ENCODE measurements around the gene KCNJ10. TPM values are rescaled to one million over a fixed set of nuclear protein-coding genes. Genes with fewer than 3 reads are reported as not detected.

The KCNJ10 gene
- total and polyA plus RNA-seq, 2 of the 13 experiments (the other 11 are each of a cell fraction or from before 2014, with no cell fraction given), result 4.4 to 10.3 TPM

GRCh38 chr1:160052936-160053335, 17.0 kb downstream of the KCNJ10 start (continued):
- TF ChIP-seq SUZ12 (IDR thresholded peaks at IDR 0.05; ENCODE audit: low read depth, low read length), result no peak
- TF ChIP-seq GABPB1 (CRISPR knock-in tag; IDR thresholded peaks at IDR 0.05), result no peak
- no peak for TF ChIP-seq MXI1 (IDR thresholded peaks at IDR 0.05; ENCODE audit: borderline replicate concordance, low read depth, low read length)
- 0 out of 2 replicates have a peak, but pooled peaks have one; percentile 38 for TF ChIP-seq ZBTB46 (CRISPR knock-in tag; IDR thresholded peaks at IDR 0.05; ENCODE audit: borderline replicate concordance)
- TF ChIP-seq POGZ (CRISPR knock-in tag; IDR thresholded peaks at IDR 0.05), result no peak
- no peak for TF ChIP-seq DMAP1 (CRISPR knock-in tag; IDR thresholded peaks at IDR 0.05)
- TF ChIP-seq ELF3 (CRISPR knock-in tag; IDR thresholded peaks at IDR 0.05), result 0 out of 2 replicates have a peak, but pooled peaks have one; percentile 19
- TF ChIP-seq ZFP41 (CRISPR knock-in tag; IDR thresholded peaks at IDR 0.05; ENCODE audit: borderline replicate concordance), result no peak
- TF ChIP-seq PCBP1 (IDR thresholded peaks at IDR 0.05; ENCODE audit: borderline replicate concordance, low read depth, low read length), result no peak

GRCh38 chr1:160050619-160051018, 19.3 kb downstream of the KCNJ10 start:
- FAIRE-seq, result no peak
- Histone ChIP-seq H2AFZ (ENCODE audit: low read length) (no peak overlapping the region), H3K9me3 (ENCODE audit: low read length) (no peaks in the 10 kb centered on the region), H3K27ac (ENCODE audit: extremely low read length, insufficient read depth, low read length) (no peak overlapping the region), H4K20me1 (ENCODE audit: insufficient read depth, low read length) (no peaks in the 10 kb centered on the region), H3K27me3 (ENCODE audit: control insufficient read depth in 1 of 2, insufficient read depth in 2 of 2, low read length in 2 of 2) (no peaks in the 10 kb centered on the region), H3K4me1 (ENCODE audit: insufficient read depth, low read length) (peaks cover 97% of the 10 kb centered on the region), H3K4me2 (ENCODE audit: low read depth, low read length) (no peak overlapping the region), H3K9ac (ENCODE audit: insufficient read depth, low read depth, low read length) (no peak overlapping the region), H3K36me3 (replicated peaks in 1 of 2; ENCODE audit: control insufficient read depth in 1 of 2, insufficient read depth in 2 of 2, low read length in 2 of 2) (no peaks in the 10 kb centered on the region), H3K79me2 (ENCODE audit: insufficient read depth, low read length) (no peaks in the 10 kb centered on the region), H3K4me3 (replicated peaks in 1 of 3; ENCODE audit: insufficient read depth in 1 of 3, low read depth in 2 of 3, low read length in 3 of 3) (no peak overlapping the region)
- TF ChIP-seq ZNF646 (CRISPR knock-in tag; IDR thresholded peaks at IDR 0.05), result no peak
- TF ChIP-seq PHF8 (CRISPR knock-in tag; IDR thresholded peaks at IDR 0.05), result no peak
- no peak for TF ChIP-seq ZNF451 (CRISPR knock-in tag; IDR thresholded peaks at IDR 0.05)
- ChIA-PET POLR2A (no interaction called here), CTCF (ENCODE audit: low intra/inter-chr PET ratio, low total read pairs) (no interaction called here)
- intact Hi-C loops (cut with micrococcal nuclease; ENCODE audit: unreplicated experiment), result no loop called here
- no TSS peak for BruUV-seq (replicated peaks)
- DNase-seq (ENCODE audit: low spot score), result no peak
- in situ Hi-C loops (cut with HindIII; ENCODE audit: extremely low pct_ligation_motif_present, low pct_unique_long_range_greater_than_20kb), result no loop called here
- no peak for ATAC-seq
- 93% methylated on average over 1 of the region's 1 CpG for WGBS (ENCODE audit: low lambda C conversion rate)

Measured in HepG2 (cell line).